Measurements from ENCODE around the gene PKN1.

The PKN1 gene

DNA sequence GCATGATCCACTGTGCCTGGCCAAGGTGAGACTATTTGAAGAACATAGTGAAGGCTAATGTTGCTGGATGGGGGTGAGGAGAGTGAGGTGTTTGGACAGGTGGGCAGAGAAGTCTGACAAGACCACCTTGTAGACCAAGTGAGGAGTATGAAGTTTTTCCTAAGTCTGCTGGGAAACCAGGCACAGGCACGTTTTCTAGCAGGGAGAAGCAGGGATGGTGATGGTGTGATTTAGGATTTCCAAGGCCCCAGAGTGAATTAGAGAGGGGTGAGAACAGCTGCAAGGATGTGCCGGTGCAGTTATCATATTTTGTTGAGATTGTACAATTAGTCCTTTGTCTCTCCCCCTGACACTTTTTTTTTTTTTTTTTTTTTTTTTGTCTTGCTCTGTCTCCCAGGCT, 5.6 kb upstream of the PKN1 start:
- CTCF ChIA-PET: interaction anchor here (1.4 to 2.2 kb wide), 2 partner anchors 8 to 45 kb away, joined by 4 to 5 read pairs; partner anchors contain the start of gene DDX39A
- POLR2A ChIA-PET: interaction anchor here (0.7 kb wide), 2 partner anchors 21 to 578 kb away, joined by 6 to 10 read pairs; no protein-coding TSS in a partner anchor
- DNase-seq (ENCODE audit: extremely low spot score): no peak
- TF ChIP-seq, protein P1, sequence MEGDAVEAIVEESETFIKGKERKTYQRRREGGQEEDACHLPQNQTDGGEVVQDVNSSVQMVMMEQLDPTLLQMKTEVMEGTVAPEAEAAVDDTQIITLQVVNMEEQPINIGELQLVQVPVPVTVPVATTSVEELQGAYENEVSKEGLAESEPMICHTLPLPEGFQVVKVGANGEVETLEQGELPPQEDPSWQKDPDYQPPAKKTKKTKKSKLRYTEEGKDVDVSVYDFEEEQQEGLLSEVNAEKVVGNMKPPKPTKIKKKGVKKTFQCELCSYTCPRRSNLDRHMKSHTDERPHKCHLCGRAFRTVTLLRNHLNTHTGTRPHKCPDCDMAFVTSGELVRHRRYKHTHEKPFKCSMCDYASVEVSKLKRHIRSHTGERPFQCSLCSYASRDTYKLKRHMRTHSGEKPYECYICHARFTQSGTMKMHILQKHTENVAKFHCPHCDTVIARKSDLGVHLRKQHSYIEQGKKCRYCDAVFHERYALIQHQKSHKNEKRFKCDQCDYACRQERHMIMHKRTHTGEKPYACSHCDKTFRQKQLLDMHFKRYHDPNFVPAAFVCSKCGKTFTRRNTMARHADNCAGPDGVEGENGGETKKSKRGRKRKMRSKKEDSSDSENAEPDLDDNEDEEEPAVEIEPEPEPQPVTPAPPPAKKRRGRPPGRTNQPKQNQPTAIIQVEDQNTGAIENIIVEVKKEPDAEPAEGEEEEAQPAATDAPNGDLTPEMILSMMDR (IDR thresholded peaks at IDR 0.05; ENCODE audit: control extremely low read depth, extremely low read depth, low read depth, missing control alignments): no peak

DNA sequence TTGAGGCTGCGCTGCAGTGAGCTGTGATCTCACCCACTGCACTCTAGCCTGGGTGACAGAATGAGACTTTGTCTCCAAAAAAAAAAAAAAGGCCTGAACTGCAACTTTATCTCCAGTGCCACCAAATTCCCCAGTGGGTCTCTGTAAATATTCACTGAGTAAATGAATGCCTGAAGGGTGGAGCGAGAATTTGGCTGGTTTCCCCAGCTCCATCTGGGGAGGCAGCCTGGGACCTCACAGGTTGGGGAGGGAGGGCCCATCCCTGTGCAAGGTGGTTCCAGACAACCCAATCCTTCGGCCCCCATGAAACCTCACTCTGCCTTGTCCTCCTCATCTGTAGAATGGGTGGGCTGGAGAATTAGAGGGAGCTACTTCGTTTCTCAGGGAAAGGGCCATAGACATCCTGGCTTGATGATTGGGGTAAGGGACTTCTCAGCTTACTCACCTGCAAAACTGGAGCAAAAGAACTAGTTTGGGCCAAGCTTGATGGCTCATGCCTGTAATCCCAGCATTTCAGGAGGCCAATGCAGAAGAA, 4.2 kb upstream of the PKN1 start:
- CTCF ChIA-PET: interaction anchor here (0.7 to 2.2 kb wide), 5 partner anchors 9 to 51 kb away, joined by 3 to 8 read pairs (median 5); partner anchors contain the start of gene DDX39A
- TF ChIP-seq, protein P1 (IDR thresholded peaks at IDR 0.05; ENCODE audit: control extremely low read depth, extremely low read depth, low read depth, missing control alignments): no peak
- POLR2A ChIA-PET: interaction anchor here (0.6 to 0.7 kb wide), 2 partner anchors 542 to 589 kb away, joined by 3 read pairs; no protein-coding TSS in a partner anchor
- no peak for DNase-seq (ENCODE audit: extremely low spot score)

DNA sequence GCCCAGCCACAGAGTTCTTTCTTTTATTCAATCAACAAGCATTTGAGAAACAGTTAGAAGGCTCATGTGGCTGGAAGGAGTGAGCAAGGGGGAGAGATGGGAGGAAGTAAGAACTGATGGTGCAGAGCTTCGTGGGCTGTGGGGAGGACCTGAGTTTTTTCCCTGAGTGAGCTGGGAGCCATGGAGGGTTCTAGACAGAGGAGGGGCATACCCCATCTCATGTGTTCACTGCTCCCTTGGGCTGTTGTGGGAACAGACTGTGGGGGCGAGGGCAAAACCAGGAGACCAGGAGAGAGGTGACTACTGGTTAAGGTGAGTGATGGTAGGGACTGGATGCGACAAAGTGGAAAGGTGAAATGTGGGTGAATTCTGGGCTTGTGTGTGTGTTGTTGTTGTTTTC, 2.4 kb upstream of the PKN1 start:
- DNase-seq (ENCODE audit: extremely low spot score): no peak
- ChIA-PET CTCF (interaction anchor here (0.9 to 3.4 kb wide), 9 partner anchors 11 to 294 kb away, joined by 3 to 18 read pairs (median 5); partner anchors contain the start of genes ASF1B and DDX39A), POLR2A (no interaction called here)
- TF ChIP-seq, protein P1 (IDR thresholded peaks at IDR 0.05; ENCODE audit: control extremely low read depth, extremely low read depth, low read depth, missing control alignments): no peak

DNA sequence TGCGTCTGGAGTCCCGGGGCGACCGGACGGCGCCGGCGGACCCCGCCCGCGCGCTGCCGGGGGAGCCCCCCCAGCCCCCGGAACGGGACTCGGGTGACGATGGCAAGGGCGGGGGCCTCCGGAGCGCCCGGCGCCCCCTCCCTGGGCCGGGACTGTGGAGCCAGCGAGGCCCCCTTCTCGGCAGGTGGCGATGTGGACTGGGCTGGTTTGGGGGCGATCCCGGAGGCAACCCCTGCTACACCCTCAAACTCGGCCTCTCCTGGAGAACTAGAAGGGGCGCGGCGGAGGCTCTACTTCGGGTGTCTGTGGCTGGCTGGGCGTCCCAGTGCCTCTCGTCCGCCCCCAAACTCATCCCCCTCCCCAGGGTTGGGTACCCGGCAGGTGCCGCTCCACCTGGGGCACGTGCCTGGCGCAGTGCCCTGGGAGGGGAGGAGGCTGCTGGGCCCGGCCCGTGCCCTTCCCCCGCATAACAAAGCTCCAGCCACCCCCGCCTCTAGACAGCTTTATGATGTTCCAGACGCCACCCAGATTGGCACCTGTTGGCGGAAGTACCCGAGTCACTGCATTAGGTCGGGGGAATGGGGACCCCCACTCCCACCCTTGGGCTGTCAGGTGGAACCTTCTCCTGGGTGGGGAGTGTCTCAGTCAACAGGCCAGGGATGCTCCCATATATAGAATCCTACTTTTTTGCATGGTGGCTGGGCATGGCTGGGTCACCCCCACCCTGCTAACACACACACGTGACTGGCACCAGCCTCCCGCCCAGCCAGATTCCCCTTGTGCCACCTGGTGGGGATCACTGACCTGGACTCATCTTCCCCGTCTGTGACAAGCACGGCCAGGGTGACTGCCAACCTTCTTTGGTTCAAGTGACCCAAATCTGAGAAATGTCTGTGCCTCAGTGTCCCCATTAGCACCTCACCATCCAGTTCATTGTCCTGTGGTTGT, 722 bp downstream of the PKN1 start:
- ChIA-PET CTCF (interaction anchor here (1.0 to 1.6 kb wide), 2 partner anchors 19 to 47 kb away, joined by 3 to 4 read pairs; no protein-coding TSS in a partner anchor), POLR2A (no interaction called here)
- TF ChIP-seq, protein P1 (IDR thresholded peaks at IDR 0.05; ENCODE audit: control extremely low read depth, extremely low read depth, low read depth, missing control alignments): no peak
- DNase-seq (ENCODE audit: extremely low spot score): no peak

DNA sequence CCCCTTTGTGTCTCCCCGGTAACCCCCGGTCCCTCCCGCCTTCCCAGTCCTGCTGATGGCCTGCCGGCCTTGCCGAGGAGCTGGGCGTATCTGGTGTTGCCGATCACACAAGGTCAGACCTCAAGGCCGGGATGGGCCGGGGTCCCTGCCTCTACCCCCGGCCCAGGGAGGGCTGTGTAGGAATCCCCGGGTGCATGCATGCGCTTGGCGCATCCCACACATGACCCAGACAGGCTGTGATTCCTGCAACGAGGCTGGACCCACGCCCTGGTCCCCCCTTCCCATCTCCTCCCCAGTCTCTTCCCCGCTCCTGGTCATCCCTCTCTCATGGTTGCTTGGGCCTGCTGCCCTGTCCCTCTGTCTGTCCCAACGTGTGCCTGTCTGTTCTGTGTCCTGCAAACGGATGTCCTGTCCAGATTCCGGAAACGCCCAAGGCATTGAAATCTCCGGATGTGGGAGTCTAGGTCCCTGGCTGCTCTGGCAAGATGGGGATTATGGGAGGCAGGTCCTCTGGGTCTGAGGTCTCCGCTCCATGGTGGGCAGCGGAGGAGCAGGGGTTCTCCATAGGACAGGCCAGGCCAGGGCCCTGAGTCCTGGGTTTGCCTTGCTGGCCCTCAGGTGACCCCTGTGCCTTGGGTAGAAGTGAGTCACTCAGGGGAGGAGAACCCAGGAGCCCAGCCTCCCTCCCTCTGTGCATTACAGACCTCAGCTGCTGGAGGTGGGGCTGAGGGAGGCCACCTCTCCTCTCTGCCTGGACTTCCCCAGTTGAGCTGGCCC, 1.6 kb downstream of the PKN1 start:
- CTCF ChIA-PET: interaction anchor here (1.6 kb wide), 1 partner anchor 20 kb away, joined by 3 read pairs; no protein-coding TSS in a partner anchor

More for the DNA sequence above, 1.6 kb downstream of the PKN1 start:
- DNase-seq (ENCODE audit: extremely low spot score): no peak
- POLR2A ChIA-PET: no interaction called here
- TF ChIP-seq, protein P1 (IDR thresholded peaks at IDR 0.05; ENCODE audit: control extremely low read depth, extremely low read depth, low read depth, missing control alignments): no peak
